OCI-LY3 (cell line): ENCODE measurements around the gene RTL9.
"Not testable (repeated sequence)": the region's sequence is repeated elsewhere in the genome, so short reads cannot be mapped to it uniquely, and the experiment has no call there.

ENCODE experiments used
- H2AFZ ChIP-seq: fragments of 200-600, 300-600 bp; shearing (Covaris generic); 2 replicates; pipeline ENCODE4 v1.6.0; 2014; ENCODE audit warnings: antibody characterized with exemption, low read depth, low read length
- H3K27ac ChIP-seq: fragments of 200-600, 300-600 bp; sonication (generic); 2 replicates; pipeline ENCODE4 v1.5.1; 2014; ENCODE audit warnings: mild to moderate bottlenecking, low read length, moderate library complexity, mixed read lengths
- H3K27me3 ChIP-seq: fragments of 200-600, 300-600 bp; sonication (generic); 2 replicates; pipeline ENCODE4 v1.6.1; 2014; ENCODE audit warnings: low read depth, low read length, mixed read lengths
- H3K36me3 ChIP-seq: fragments of 200-600, 300-600 bp; sonication (generic); replicated peaks from 2 replicates; pipeline ENCODE3; 2014; ENCODE audit warnings: low read depth, low read length, mixed read lengths
- H3K4me1 ChIP-seq: fragments of 300-600, 200-600 bp; sonication (generic); 2 replicates; pipeline ENCODE4 v1.6.1; 2014; ENCODE audit warnings: low read length, mixed read lengths
- H3K4me2 ChIP-seq: fragments of 200-600, 300-600 bp; sonication (generic); 2 replicates; pipeline ENCODE4 v1.6.1; 2014; ENCODE audit warnings: low read length, mixed read lengths
- H3K4me3 ChIP-seq: fragments of 300-600, 200-600 bp; sonication (generic); 2 replicates; pipeline ENCODE4 v1.5.1; 2014; ENCODE audit warnings: antibody characterized with exemption, mild to moderate bottlenecking, low read length, moderate library complexity
- H3K79me2 ChIP-seq: fragments of 300-600, 200-600 bp; shearing (Covaris generic); 2 replicates; pipeline ENCODE4 v1.6.1; 2014; ENCODE audit warnings: mild to moderate bottlenecking, low read length, mixed read lengths
- H3K9ac ChIP-seq: fragments of 300-600, 200-600 bp; shearing (Covaris generic); 2 replicates; pipeline ENCODE4 v1.6.0; 2014; ENCODE audit warnings: mild to moderate bottlenecking, low read length, moderate library complexity
- H3K9me3 ChIP-seq: fragments of 200-600, 300-600 bp; shearing (Covaris generic); 2 replicates; pipeline ENCODE4 v1.6.1; 2014; ENCODE audit warnings: low read length, mixed read lengths; ENCODE audit not compliant: insufficient read depth
- H4K20me1 ChIP-seq: fragments of 200-600, 300-600 bp; sonication (generic); 2 replicates; pipeline ENCODE4 v1.6.1; 2016; ENCODE audit warnings: low read length, mixed read lengths; ENCODE audit not compliant: insufficient read depth
- EZH2phosphoT487 ChIP-seq: fragments of 200-600 bp; shearing (Covaris generic); IDR thresholded peaks from 2 replicates; pipeline ENCODE4 v1.6.1; 2018; ENCODE audit warnings: antibody characterized with exemption, mixed run types, low read depth
- TF ChIP-seq, protein P1 (sequence below): fragments of 200-600, 300-600 bp; sonication (generic); IDR thresholded peaks from 2 replicates; pipeline ENCODE4 v1.5.1; 2014; ENCODE audit warnings: antibody characterized with exemption, low read length, low read depth

The RTL9 gene

DNA sequence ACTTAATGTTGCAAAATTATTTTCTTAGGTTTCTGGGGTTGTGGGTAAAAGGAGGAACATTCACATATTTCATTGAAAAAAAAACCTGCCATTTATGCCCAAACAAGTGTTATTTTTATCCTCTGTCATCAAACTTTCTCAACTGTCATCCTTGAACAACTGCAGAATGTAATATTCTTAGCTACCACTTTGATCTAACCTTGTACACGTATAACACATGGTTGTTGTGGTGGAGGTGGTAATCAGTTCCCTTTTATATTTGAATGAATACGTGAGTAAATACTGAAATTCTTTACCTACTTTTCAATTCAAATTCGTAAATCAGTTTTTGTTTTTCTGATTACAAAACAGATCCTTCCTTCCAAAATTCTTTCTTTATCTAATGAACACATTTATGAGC, 37.0 kb upstream of the RTL9 start:
- no peak for TF ChIP-seq EZH2phosphoT487
- TF ChIP-seq, protein P1, sequence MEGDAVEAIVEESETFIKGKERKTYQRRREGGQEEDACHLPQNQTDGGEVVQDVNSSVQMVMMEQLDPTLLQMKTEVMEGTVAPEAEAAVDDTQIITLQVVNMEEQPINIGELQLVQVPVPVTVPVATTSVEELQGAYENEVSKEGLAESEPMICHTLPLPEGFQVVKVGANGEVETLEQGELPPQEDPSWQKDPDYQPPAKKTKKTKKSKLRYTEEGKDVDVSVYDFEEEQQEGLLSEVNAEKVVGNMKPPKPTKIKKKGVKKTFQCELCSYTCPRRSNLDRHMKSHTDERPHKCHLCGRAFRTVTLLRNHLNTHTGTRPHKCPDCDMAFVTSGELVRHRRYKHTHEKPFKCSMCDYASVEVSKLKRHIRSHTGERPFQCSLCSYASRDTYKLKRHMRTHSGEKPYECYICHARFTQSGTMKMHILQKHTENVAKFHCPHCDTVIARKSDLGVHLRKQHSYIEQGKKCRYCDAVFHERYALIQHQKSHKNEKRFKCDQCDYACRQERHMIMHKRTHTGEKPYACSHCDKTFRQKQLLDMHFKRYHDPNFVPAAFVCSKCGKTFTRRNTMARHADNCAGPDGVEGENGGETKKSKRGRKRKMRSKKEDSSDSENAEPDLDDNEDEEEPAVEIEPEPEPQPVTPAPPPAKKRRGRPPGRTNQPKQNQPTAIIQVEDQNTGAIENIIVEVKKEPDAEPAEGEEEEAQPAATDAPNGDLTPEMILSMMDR, result no peak
- peak overlapping the region; percentile 11; the same call in 1 of the 2 replicates for H3K4me2 ChIP-seq
- peaks cover under 1% of the 10 kb centered on the region; the same call in 1 of the 2 replicates for H4K20me1 ChIP-seq
- no peaks in the 10 kb centered on the region for H3K9me3 ChIP-seq
- no peaks in the 10 kb centered on the region for H3K27me3 ChIP-seq
- no peaks in the 10 kb centered on the region for H3K36me3 ChIP-seq
- H3K9ac ChIP-seq, result no peak overlapping the region
- no peak overlapping the region for H2AFZ ChIP-seq
- H3K4me3 ChIP-seq, result no peak overlapping the region
- peaks cover 19% of the 10 kb centered on the region for H3K4me1 ChIP-seq
- no peak overlapping the region for H3K27ac ChIP-seq
- peaks cover 12% of the 10 kb centered on the region for H3K79me2 ChIP-seq

DNA sequence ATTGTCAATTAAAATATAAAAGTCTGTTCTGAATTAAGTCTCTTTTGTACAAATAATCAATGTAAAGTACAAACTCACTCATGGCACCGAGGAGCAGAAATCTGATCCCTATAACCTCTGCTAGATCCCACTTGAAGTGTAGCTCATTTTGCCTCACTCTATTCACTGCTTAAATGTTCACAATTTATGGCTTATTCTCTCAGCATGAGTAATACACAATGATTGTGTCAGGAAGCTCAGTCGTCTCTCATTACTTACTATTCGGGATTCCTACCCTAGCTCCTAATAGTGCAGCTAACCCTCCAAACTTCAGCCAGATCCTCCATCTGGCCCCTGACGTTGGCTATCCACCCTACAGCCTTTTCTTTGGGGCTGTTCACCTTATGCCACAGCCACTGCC, 36.0 kb upstream of the RTL9 start:
- Histone ChIP-seq H4K20me1 (no peaks in the 10 kb centered on the region), H3K9ac (no peak overlapping the region), H3K27ac (no peak overlapping the region), H3K4me3 (no peak overlapping the region), H2AFZ (no peak overlapping the region), H3K36me3 (no peaks in the 10 kb centered on the region), H3K27me3 (no peaks in the 10 kb centered on the region), H3K4me1 (peaks cover 19% of the 10 kb centered on the region), H3K4me2 (no peak overlapping the region), H3K9me3 (no peaks in the 10 kb centered on the region), H3K79me2 (peaks cover 2% of the 10 kb centered on the region)
- TF ChIP-seq EZH2phosphoT487, result no peak
- TF ChIP-seq, protein P1, result no peak

DNA sequence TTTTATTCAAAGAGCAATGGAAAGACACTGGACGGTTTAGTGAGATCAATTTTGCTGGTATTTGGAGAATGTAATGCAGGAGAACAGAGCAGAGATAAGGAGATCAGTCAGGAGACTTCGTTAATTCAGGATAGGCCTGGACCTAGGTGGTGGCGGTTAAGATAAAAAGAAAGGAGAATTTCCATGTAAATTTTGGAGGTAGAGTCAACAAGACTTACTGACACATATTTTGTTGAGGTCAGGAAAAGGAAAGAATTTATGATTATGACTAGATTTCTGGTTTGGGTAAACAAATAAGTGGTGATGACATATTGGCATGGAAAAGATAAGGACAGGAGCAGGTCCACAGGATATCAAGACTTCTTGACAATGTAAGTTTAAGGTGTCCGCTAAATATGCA, 31.9 kb upstream of the RTL9 start:
- no peak overlapping the region for H3K27ac ChIP-seq
- peaks cover 9% of the 10 kb centered on the region for H3K4me1 ChIP-seq
- no peak overlapping the region for H3K4me2 ChIP-seq
- H3K79me2 ChIP-seq, result no peaks in the 10 kb centered on the region
- no peak overlapping the region for H2AFZ ChIP-seq
- H4K20me1 ChIP-seq, result no peaks in the 10 kb centered on the region
- no peaks in the 10 kb centered on the region for H3K27me3 ChIP-seq
- TF ChIP-seq EZH2phosphoT487, result no peak
- TF ChIP-seq, protein P1, result no peak
- no peak overlapping the region for H3K9ac ChIP-seq
- H3K36me3 ChIP-seq, result no peaks in the 10 kb centered on the region
- H3K4me3 ChIP-seq, result no peak overlapping the region
- H3K9me3 ChIP-seq, result no peaks in the 10 kb centered on the region

DNA sequence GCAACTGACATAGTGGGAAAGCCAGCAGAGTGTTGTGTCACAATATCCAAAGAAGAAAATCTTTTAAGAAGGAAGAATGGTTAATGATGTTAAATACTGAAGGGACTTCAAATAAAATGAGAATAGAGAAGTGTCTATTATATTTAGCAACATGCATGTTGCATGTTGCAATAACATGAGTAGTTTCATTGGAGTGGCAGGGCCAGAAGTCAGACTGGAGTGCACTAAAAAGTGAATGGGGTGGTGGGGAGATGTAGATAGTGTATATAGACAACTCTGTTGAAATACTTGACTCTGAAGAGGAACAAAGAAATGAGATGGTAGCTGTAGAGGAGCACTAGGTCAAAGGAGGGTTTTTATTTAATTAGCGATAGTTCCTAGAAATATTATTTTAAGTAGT, 31.3 kb upstream of the RTL9 start:
- no peak overlapping the region for H3K27ac ChIP-seq
- TF ChIP-seq, protein P1, result no peak
- no peak for TF ChIP-seq EZH2phosphoT487
- no peaks in the 10 kb centered on the region for H3K27me3 ChIP-seq
- H3K79me2 ChIP-seq, result no peaks in the 10 kb centered on the region
- no peak overlapping the region for H2AFZ ChIP-seq
- H3K9ac ChIP-seq, result no peak overlapping the region
- no peak overlapping the region for H3K4me2 ChIP-seq
- peaks cover 8% of the 10 kb centered on the region for H3K4me1 ChIP-seq
- H3K4me3 ChIP-seq, result no peak overlapping the region
- H3K9me3 ChIP-seq, result no peaks in the 10 kb centered on the region
- no peaks in the 10 kb centered on the region for H4K20me1 ChIP-seq
- H3K36me3 ChIP-seq, result no peaks in the 10 kb centered on the region

DNA sequence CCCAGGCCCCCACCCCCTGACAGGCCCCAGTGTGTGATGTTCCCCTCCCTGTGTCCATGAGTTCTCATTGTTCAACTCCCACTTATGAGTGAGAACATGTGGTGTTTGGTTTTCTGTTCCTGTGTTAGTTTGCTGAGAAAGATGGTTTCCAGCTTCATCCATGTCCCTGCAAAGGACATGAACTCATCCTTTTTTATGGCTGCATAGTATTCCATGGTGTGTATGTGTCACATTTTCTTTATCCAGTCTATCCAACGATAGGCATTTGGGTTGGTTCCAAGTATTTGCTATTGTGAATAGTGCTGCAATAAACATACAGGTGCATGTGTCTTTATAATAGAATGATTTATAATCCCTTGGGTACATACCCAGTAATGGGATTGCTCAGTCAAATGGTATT, 30.0 kb upstream of the RTL9 start:
- not testable (repeated sequence) for H3K36me3 ChIP-seq, H3K27me3 ChIP-seq, H3K4me2 ChIP-seq, H3K9me3 ChIP-seq, H3K4me3 ChIP-seq, H2AFZ ChIP-seq, H3K9ac ChIP-seq, H3K27ac ChIP-seq, H3K79me2 ChIP-seq, H3K4me1 ChIP-seq, H4K20me1 ChIP-seq
